Mesenchymal stem cell (in vitro differentiated cells and primary cell): ENCODE measurements around the gene CDH23.

ENCODE experiments used
- DNase-seq: peaks from one replicate; pipeline ENCODE4 v3.0.0-alpha.2; 2013
- H2AFZ ChIP-seq: one replicate; pipeline ENCODE4 v1.6.1; 2013; ENCODE audit warnings: low read depth, mild to moderate bottlenecking, control low read depth, inconsistent platforms, low read length, moderate library complexity
- H2AK5ac ChIP-seq: 2 replicates; pipeline ENCODE4 v1.6.1; 2013; ENCODE audit warnings: low read length, moderate library complexity, mild to moderate bottlenecking, inconsistent platforms; ENCODE audit not compliant: severe bottlenecking
- H2BK120ac ChIP-seq: one replicate; pipeline ENCODE4 v1.6.1; 2013; ENCODE audit warnings: low read depth, mild to moderate bottlenecking, inconsistent platforms, low read length, moderate library complexity
- H2BK12ac ChIP-seq, 2 experiments: one replicate each; pipeline ENCODE4 v1.6.1; 2013; ENCODE audit warnings: inconsistent platforms in 2 of 2, low read length in 2 of 2, mild to moderate bottlenecking in 2 of 2, moderate library complexity in 2 of 2, control low read depth in 1 of 2
- H2BK15ac ChIP-seq: one replicate; pipeline ENCODE4 v1.6.1; 2013; ENCODE audit warnings: mild to moderate bottlenecking, low read depth, inconsistent platforms; ENCODE audit not compliant: poor library complexity, severe bottlenecking
- H2BK5ac ChIP-seq: 2 replicates; pipeline ENCODE4 v1.6.1; 2013; ENCODE audit warnings: low read depth, mild to moderate bottlenecking, low read length, control low read depth, inconsistent platforms; ENCODE audit not compliant: poor library complexity, severe bottlenecking
- H3K14ac ChIP-seq, 2 experiments: one replicate each; pipeline ENCODE4 v1.6.1; 2013; ENCODE audit warnings: inconsistent platforms in 2 of 2, low read length in 2 of 2, control low read depth in 1 of 2, mild to moderate bottlenecking in 1 of 2, moderate library complexity in 1 of 2
- H3K18ac ChIP-seq, 2 experiments: one replicate each; pipeline ENCODE4 v1.6.1; 2013; ENCODE audit warnings: inconsistent platforms in 2 of 2, low read length in 2 of 2, control low read depth in 1 of 2, low read depth in 1 of 2, mild to moderate bottlenecking in 1 of 2
- H3K23ac ChIP-seq, 2 experiments: one replicate each; pipeline ENCODE4 v1.6.1; 2013; ENCODE audit warnings: inconsistent platforms in 2 of 2, low read length in 2 of 2, mild to moderate bottlenecking in 2 of 2, moderate library complexity in 2 of 2, control low read depth in 1 of 2
- H3K27ac ChIP-seq: 2 replicates; pipeline ENCODE4 v1.5.1; 2013; ENCODE audit warnings: mild to moderate bottlenecking, moderate library complexity, low read length, control low read depth, inconsistent platforms; ENCODE audit not compliant: poor library complexity, severe bottlenecking
- H3K27me3 ChIP-seq, 2 experiments: 2 replicates each; pipeline versions ENCODE4 v1.6.1 to v1.7.0; 2013; ENCODE audit warnings: low read length in 2 of 2, mild to moderate bottlenecking in 2 of 2, moderate library complexity in 2 of 2, control low read depth in 1 of 2, inconsistent platforms in 1 of 2; ENCODE audit not compliant: control insufficient read depth in 1 of 2, insufficient read depth in 1 of 2
- H3K36me3 ChIP-seq, 2 experiments: 2 replicates each; pipeline versions ENCODE4 v1.6.1 to v1.7.0; 2013; ENCODE audit warnings: low read length in 2 of 2, control low read depth in 1 of 2, inconsistent platforms in 1 of 2, low read depth in 1 of 2, mild to moderate bottlenecking in 1 of 2; ENCODE audit not compliant: insufficient read depth in 2 of 2, control insufficient read depth in 1 of 2
- H3K4ac ChIP-seq, 2 experiments: one replicate each; pipeline ENCODE4 v1.6.1; 2013; ENCODE audit warnings: inconsistent platforms in 2 of 2, low read length in 2 of 2, mild to moderate bottlenecking in 2 of 2, moderate library complexity in 2 of 2, control low read depth in 1 of 2, low read depth in 1 of 2
- H3K4me1 ChIP-seq: 2 replicates; pipeline ENCODE4 v1.6.1; 2013; ENCODE audit warnings: low read depth, low read length, control low read depth; ENCODE audit not compliant: control insufficient read depth, insufficient read depth
- H3K4me2 ChIP-seq: 2 replicates; pipeline ENCODE4 v1.6.1; 2013; ENCODE audit warnings: low read length, mild to moderate bottlenecking, inconsistent platforms; ENCODE audit not compliant: poor library complexity, severe bottlenecking
- H3K4me3 ChIP-seq, 2 experiments: 2 replicates each; pipeline versions ENCODE4 v1.5.1 to v1.7.0; 2013; ENCODE audit warnings: low read length in 2 of 2, mild to moderate bottlenecking in 2 of 2, control low read depth in 1 of 2, low read depth in 1 of 2; ENCODE audit not compliant: insufficient read depth in 1 of 2
- H3K79me1 ChIP-seq: replicated peaks from 2 replicates; pipeline ENCODE4 v1.6.1; 2013; ENCODE audit warnings: mild to moderate bottlenecking, control low read depth, low read length, inconsistent platforms; ENCODE audit not compliant: poor library complexity, severe bottlenecking
- H3K9ac ChIP-seq: 2 replicates; pipeline ENCODE4 v1.7.0; 2013; ENCODE audit warnings: mild to moderate bottlenecking, low read length, moderate library complexity
- H3K9me3 ChIP-seq: 2 replicates; pipeline ENCODE4 v1.7.0; 2013; ENCODE audit warnings: mild to moderate bottlenecking, low read length; ENCODE audit not compliant: control insufficient read depth
- H4K8ac ChIP-seq: one replicate; pipeline ENCODE4 v1.6.1; 2013; ENCODE audit warnings: inconsistent platforms, mild to moderate bottlenecking, low read length, moderate library complexity
- H4K91ac ChIP-seq: one replicate; pipeline ENCODE4 v1.6.1; 2013; ENCODE audit warnings: mild to moderate bottlenecking, low read length, inconsistent platforms
- WGBS: methylation state at CpG from one replicate; pipeline ENCODE4 v1.1.7; 2013; ENCODE audit warnings: mixed read lengths; 5-methylcytosine and 5-hydroxymethylcytosine counted together

The CDH23 gene

DNA sequence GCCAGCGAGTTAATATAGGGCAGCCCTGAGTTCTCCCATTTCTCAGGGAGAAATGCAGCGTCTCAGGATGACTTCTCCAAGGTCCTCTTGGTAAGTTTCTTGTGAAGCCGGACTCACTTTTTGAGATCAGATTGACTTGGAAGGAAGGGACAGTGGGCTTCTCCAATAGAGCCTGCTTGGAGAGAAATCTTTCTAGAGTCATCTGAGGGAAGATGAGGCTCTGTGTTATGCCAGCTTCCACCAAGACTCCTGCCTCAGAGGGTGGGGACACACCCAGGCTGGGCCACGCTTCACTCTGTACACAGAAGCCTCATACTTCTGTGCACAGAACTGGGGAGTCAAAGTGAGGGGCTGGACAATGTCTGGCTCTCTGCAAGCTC lies 317.3 kb downstream of the CDH23 start:
- DNase-seq = no peak

DNA sequence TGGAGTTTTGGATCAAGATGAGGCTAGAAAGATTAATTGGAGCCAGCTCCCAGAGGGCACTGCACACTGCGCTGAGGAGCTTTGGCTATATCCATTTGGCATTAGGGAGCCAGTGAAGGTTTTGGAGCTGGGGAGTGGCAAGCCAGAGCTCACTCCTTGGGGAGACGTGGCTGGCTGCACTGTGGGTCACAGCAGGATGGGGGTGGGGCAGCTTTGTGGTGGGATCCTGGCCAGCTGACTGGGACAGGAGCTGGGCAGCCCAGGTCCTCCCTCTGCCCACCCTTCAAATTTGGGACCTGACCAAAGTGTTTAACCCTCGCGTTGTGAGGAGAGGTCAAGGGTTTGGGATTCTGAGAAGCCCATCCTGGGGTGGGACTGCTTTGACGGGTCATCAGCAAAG lies 317.9 kb downstream of the CDH23 start:
- Histone ChIP-seq H3K79me1 (no peaks in the 10 kb centered on the region), H3K27ac (no peak overlapping the region), H3K4me3 (peak overlapping the region in 1 of 2 experiments; percentile 68), H3K9ac (peak overlapping the region; percentile 86), H4K8ac (no peak overlapping the region), H2AK5ac (no peak overlapping the region), H2BK15ac (no peak overlapping the region), H3K27me3 (peaks cover 0 to 48% of the 10 kb centered on the region in 2 experiments), H3K9me3 (no peaks in the 10 kb centered on the region), H3K4me2 (no peak overlapping the region), H2AFZ (no peak overlapping the region), H3K23ac (no peak overlapping the region), H3K36me3 (no peaks in the 10 kb centered on the region), H3K4me1 (peaks cover 5% of the 10 kb centered on the region), H3K4ac (no peak overlapping the region), H4K91ac (no peak overlapping the region), H2BK12ac (no peak overlapping the region), H2BK5ac (no peak overlapping the region), H3K14ac (no peak overlapping the region), H2BK120ac (no peak overlapping the region), H3K18ac (no peak overlapping the region)
- DNase-seq = no peak
- 67% methylated on average over 2 of the region's 5 CpGs for WGBS

More for the DNA sequence above, 317.3 kb downstream of the CDH23 start:
- H3K4me3 ChIP-seq = peak overlapping the region in 1 of 2 experiments; percentile 68
- H4K91ac ChIP-seq = no peak overlapping the region
- H3K9ac ChIP-seq = peak overlapping the region; percentile 86
- no peaks in the 10 kb centered on the region for H3K9me3 ChIP-seq
- WGBS = 94% methylated on average over 4 of the region's 4 CpGs
- no peak overlapping the region for H2AK5ac ChIP-seq
- H3K27me3 ChIP-seq = peaks cover 0 to 47% of the 10 kb centered on the region in 2 experiments
- no peak overlapping the region for H2BK120ac ChIP-seq
- no peak overlapping the region for H2BK15ac ChIP-seq
- no peak overlapping the region for H3K27ac ChIP-seq
- H3K23ac ChIP-seq = no peak overlapping the region
- H2BK12ac ChIP-seq = no peak overlapping the region
- no peak overlapping the region for H3K4me2 ChIP-seq
- H3K79me1 ChIP-seq = no peaks in the 10 kb centered on the region
- H3K18ac ChIP-seq = no peak overlapping the region
- no peak overlapping the region for H4K8ac ChIP-seq
- peak overlapping the region in 1 of 2 experiments; percentile 14 for H3K14ac ChIP-seq
- H3K4me1 ChIP-seq = peaks cover 5% of the 10 kb centered on the region
- H3K36me3 ChIP-seq = no peaks in the 10 kb centered on the region
- no peak overlapping the region for H2AFZ ChIP-seq
- no peak overlapping the region for H2BK5ac ChIP-seq
- no peak overlapping the region for H3K4ac ChIP-seq

DNA sequence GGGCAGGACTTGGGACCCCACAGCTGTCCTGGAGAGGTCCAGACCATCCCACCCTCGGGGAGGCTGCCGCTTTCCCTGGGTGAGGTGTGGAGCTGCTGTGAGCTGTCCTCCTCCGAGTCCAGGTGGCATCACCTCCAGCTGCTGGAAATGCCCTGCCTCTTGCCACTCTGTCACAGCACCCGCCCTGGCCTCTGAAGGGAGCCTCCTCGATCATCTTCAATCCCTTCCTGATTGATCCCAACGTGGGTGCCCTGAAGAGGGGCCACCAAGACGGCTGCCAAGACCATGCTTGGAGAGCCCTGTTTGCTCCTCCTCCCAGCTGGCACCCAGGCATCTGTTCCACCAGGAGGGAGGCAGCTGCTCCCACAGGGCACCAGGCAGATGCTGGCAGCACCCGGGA lies 318.3 kb downstream of the CDH23 start:
- peak overlapping the region; percentile 86 for H3K9ac ChIP-seq
- no peak overlapping the region for H2BK15ac ChIP-seq
- no peak overlapping the region for H3K4me3 ChIP-seq
- no peak overlapping the region for H2AK5ac ChIP-seq
- H3K36me3 ChIP-seq = no peaks in the 10 kb centered on the region
- no peaks in the 10 kb centered on the region for H3K9me3 ChIP-seq
- WGBS = 90% methylated on average over 8 of the region's 8 CpGs
- H3K79me1 ChIP-seq = no peaks in the 10 kb centered on the region
- peaks cover 5% of the 10 kb centered on the region for H3K4me1 ChIP-seq
- H3K14ac ChIP-seq = no peak overlapping the region
- no peak overlapping the region for H2BK12ac ChIP-seq
- no peak overlapping the region for H2BK5ac ChIP-seq
- no peak overlapping the region for H4K8ac ChIP-seq
- H2AFZ ChIP-seq = no peak overlapping the region
- H3K4ac ChIP-seq = no peak overlapping the region
- no peak for DNase-seq
- no peak overlapping the region for H3K4me2 ChIP-seq
- peak overlapping the region in 1 of 2 experiments; percentile 70 for H3K23ac ChIP-seq
- H2BK120ac ChIP-seq = no peak overlapping the region
- peaks cover 0 to 48% of the 10 kb centered on the region in 2 experiments for H3K27me3 ChIP-seq
- no peak overlapping the region for H3K18ac ChIP-seq
- H4K91ac ChIP-seq = no peak overlapping the region
- no peak overlapping the region for H3K27ac ChIP-seq

DNA sequence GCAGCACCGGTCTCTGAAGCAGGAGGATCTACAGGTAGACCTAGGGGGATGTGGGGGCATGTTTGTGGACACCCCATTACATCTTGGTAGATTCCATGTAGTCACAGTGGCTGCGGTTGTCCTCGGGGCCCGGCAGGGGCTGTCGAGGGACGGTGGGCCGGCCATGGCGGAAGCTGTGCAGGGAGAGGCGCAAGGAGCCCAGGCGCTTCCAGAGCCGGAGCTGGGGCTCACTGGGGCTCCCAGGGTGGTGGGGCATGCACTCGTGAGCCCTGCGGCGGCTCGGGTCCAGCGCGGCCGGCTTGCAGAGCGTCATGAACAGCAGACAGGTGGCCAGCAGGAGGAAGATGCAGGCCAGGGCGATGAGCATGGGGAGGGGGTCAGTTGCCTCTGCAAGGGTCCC lies 319.1 kb downstream of the CDH23 start:
- Histone ChIP-seq H2BK120ac (no peak overlapping the region), H2AFZ (no peak overlapping the region), H3K36me3 (no peaks in the 10 kb centered on the region), H4K8ac (peak overlapping the region; percentile 7), H3K4me3 (no peak overlapping the region), H2BK15ac (no peak overlapping the region), H3K4me1 (peaks cover 5% of the 10 kb centered on the region), H3K18ac (no peak overlapping the region), H3K27me3 (peaks cover under 1 to 51% of the 10 kb centered on the region in 2 experiments), H3K14ac (no peak overlapping the region), H3K4ac (no peak overlapping the region), H3K27ac (no peak overlapping the region), H2BK12ac (no peak overlapping the region), H2AK5ac (no peak overlapping the region), H3K9ac (no peak overlapping the region), H3K4me2 (no peak overlapping the region), H3K9me3 (no peaks in the 10 kb centered on the region), H3K79me1 (no peaks in the 10 kb centered on the region), H4K91ac (no peak overlapping the region), H2BK5ac (no peak overlapping the region), H3K23ac (no peak overlapping the region)
- DNase-seq = no peak
- WGBS = 93% methylated on average over 20 of the region's 20 CpGs
